Panc1 (cell line): ENCODE results near the gene COL1A1.

ENCODE experiments used
- POLR2AphosphoS5 ChIP-seq: IDR thresholded peaks from 2 replicates; pipeline ENCODE4 v1.6.1; 2012; ENCODE audit warnings: mild to moderate bottlenecking, low read depth, low read length, moderate library complexity
- SIN3A ChIP-seq: IDR thresholded peaks from 2 replicates; pipeline ENCODE4 v1.6.1; 2012; ENCODE audit warnings: low read depth, mild to moderate bottlenecking, low read length, moderate library complexity, borderline replicate concordance; ENCODE audit not compliant: insufficient read depth
- TF ChIP-seq, protein P1 (sequence below): fragments of 450-650 bp; IDR thresholded peaks from 2 replicates; pipeline ENCODE4 v1.5.1; 2017; ENCODE audit warnings: mild to moderate bottlenecking

- TF ChIP-seq, protein P1, sequence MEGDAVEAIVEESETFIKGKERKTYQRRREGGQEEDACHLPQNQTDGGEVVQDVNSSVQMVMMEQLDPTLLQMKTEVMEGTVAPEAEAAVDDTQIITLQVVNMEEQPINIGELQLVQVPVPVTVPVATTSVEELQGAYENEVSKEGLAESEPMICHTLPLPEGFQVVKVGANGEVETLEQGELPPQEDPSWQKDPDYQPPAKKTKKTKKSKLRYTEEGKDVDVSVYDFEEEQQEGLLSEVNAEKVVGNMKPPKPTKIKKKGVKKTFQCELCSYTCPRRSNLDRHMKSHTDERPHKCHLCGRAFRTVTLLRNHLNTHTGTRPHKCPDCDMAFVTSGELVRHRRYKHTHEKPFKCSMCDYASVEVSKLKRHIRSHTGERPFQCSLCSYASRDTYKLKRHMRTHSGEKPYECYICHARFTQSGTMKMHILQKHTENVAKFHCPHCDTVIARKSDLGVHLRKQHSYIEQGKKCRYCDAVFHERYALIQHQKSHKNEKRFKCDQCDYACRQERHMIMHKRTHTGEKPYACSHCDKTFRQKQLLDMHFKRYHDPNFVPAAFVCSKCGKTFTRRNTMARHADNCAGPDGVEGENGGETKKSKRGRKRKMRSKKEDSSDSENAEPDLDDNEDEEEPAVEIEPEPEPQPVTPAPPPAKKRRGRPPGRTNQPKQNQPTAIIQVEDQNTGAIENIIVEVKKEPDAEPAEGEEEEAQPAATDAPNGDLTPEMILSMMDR, result no peak
- TF ChIP-seq POLR2AphosphoS5 (no peak), SIN3A (no peak)
Measured at GRCh38 chr17:50218771-50219315, 17.4 kb upstream of the COL1A1 start.
